ENCODE data around the gene HAAO.

GRCh38 chr2:42788478-42788793, 3.9 kb downstream of the HAAO start:
- TF ChIP-seq, protein P1, sequence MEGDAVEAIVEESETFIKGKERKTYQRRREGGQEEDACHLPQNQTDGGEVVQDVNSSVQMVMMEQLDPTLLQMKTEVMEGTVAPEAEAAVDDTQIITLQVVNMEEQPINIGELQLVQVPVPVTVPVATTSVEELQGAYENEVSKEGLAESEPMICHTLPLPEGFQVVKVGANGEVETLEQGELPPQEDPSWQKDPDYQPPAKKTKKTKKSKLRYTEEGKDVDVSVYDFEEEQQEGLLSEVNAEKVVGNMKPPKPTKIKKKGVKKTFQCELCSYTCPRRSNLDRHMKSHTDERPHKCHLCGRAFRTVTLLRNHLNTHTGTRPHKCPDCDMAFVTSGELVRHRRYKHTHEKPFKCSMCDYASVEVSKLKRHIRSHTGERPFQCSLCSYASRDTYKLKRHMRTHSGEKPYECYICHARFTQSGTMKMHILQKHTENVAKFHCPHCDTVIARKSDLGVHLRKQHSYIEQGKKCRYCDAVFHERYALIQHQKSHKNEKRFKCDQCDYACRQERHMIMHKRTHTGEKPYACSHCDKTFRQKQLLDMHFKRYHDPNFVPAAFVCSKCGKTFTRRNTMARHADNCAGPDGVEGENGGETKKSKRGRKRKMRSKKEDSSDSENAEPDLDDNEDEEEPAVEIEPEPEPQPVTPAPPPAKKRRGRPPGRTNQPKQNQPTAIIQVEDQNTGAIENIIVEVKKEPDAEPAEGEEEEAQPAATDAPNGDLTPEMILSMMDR (IDR thresholded peaks at IDR 0.05): no peak
- TF ChIP-seq POLR2A (IDR thresholded peaks at IDR 0.05): no peak
